HG02588 (cell line): ENCODE data around the gene MSANTD7.

ENCODE experiments used
- ATAC-seq: cut with Tn5 transposase; IDR thresholded peaks from one replicate; pipeline ENCODE4 v1.9.1; 2021; ENCODE audit warnings: mild to moderate bottlenecking, moderate library complexity; ENCODE audit not compliant: unreplicated experiment

MSANTD7 gene

DNA sequence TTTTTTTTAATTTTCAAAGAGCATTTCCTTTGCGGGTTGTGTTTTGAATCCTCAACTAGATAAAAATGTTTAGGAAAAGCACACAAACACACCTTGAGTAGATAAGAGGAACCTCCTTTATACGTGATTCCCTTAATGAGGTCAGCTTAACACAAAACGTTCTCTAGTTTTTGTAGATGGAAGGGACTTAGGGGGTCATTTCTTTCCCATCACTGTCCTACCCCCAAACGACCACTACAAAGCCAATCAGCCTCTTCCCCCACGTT is 41.8 kb downstream of the MSANTD7 start:
- no peak for ATAC-seq

DNA sequence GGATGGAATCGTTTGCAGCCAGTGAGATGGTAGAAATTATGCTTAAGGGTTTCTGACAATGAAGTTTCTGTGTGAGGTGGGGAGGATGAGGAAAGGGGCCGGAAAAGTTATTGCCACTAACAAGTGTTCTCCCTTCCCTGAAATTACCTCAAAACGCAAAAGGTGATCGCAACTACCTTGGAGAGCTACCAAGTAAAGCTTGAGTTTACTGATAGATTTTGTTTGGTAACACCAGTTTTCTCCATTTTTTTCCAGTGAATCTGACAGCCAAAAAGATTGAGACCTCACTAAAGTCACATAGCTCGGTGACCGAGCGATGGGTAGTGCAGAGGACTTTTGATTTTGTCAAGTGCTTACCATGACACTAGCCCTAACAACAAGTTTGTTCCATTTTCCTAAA is 42.1 kb downstream of the MSANTD7 start:
- ATAC-seq, result no peak

DNA sequence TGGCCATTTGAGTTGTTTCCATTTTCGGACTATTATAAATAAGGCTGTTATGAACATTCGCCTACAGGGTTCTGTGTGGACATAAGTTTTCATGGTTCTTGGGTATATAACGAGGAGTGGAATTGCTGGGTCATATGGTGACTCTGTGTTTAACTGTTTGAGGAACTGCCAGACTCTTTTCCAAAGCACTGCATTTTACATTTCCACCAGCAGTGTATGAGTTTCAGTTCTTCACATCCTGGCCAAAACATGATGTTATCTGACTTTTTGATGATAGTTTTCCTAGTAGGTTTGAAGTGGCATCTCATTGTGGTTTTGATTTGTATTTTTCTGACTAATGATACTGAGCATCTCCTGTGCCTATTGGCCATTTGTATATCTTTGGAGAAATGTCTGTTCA is 46.0 kb downstream of the MSANTD7 start:
- no peak for ATAC-seq
